DMS114 treated with DMSO at 0.1 percent for 48 hours (cell line): Measurements from ENCODE around the gene CALCOCO2.

Experiments used
- DNase-seq: peaks from one replicate; lab custom pipeline; 2025; ENCODE audit not compliant: unreplicated experiment; lab: John Stamatoyannopoulos, UW

Gene CALCOCO2

GRCh38 chr17:48912476-48912875 is 81.6 kb downstream of the CALCOCO2 start:
- DNase-seq: no peak
